ACHN (cell line): ENCODE measurements around the gene KIRREL1.
"Not testable (repeated sequence)": the region's sequence is repeated elsewhere in the genome, so short reads cannot be mapped to it uniquely, and the experiment has no call there.

Experiments
- DNase-seq: peaks from one replicate; pipeline ENCODE4 v3.0.0-alpha.2; 2015
- in situ Hi-C: cut with HindIII; loops from 2 replicates; pipeline ENCODE4 v1.10.0; 2017; ENCODE audit warnings: low sequenced_read_pairs, low pct_ligation_motif_present, low pct_unique_long_range_greater_than_20kb

KIRREL1 gene

GRCh38 chr1:158112994-158113758 is 119.7 kb downstream of the KIRREL1 start:
- in situ Hi-C loops = no loop called here
- peak; percentile 63 for DNase-seq

GRCh38 chr1:158113759-158114127 is 120.3 kb downstream of the KIRREL1 start:
- no peak for DNase-seq
- in situ Hi-C loops = no loop called here

GRCh38 chr1:158115126-158115525 is 121.7 kb downstream of the KIRREL1 start:
- DNase-seq = no peak
- in situ Hi-C loops = no loop called here

DNA sequence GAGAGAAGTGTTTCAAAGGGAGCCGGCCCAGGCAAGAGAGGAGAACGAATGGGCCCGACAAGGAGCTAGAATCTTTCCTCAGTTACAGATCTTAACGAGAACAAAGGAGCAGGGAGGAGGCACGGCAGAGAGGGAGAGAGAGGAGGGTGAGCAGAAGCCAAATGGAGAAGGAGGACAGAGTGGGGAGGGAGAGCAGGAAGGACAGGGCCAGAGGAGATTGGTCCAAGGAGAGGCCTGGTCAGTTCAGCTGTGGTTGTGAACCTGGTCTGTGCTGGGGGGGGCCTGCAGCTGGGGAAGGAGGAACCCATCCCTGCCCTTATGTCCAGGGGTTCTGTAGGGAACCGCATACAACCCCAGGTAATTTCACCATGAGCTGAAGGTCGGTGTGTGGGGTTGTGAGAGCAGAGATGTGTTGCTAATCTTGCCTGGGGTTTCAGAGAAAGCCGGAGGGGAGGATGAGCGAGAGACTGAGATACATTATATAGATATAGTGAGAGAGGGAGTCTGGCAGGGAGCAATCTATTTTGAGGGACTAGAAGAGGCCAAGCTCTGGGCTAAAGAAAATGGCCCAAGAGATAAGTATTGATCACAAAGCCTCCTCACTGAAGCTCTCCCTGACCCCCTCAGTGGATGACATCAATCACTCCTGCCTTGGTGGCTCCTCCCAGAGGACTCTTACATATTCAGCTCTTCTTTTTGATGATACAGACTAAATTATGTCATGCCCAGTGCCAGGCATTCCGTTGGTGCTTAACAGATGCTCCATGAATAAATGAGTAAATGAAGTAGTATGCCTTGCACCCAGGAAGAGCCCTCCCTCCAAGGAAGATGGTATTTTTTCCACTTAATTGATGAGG is 123.1 kb downstream of the KIRREL1 start:
- DNase-seq = no peak
- in situ Hi-C loops = no loop called here

DNA sequence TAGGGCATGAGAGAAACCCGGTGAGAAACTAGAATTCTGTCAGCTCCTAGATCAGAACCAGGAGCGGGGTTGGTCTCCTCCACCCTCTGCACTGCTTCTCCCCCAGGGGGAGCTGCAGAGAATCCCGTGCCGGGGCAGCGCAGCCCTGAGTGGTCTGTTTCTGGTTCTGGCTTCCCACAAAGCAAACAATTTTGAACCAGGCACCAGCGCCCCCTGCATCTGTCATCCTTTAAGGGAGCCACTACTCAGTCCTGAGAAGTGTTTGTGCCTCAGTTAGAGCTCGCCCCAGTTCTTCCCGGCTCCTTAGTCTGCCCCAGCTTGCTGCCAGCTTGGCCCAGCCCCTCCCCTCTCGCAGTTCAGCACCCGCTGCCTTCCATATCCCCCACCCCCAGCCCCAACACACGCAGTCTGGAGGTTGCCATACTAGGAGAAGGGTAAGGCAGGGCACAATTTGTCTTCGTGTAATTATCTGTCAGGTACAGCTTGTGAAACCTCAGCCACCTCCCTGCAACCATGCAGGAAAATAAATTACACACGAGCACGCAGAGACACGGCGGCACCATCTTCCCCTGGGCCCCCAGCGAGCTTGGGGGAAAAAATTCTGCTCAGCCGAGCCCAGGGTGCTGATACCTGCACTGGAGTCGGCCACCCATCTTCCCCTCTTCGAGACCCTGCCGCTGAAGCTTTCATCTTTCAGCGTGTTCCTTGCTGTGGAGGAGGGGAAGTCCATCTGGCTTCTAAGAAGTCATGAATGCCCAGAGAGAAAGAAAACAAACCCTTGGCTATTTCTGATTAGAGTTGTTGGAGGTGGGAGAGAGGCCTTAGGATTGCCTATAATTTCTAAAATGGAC is 124.6 kb downstream of the KIRREL1 start:
- peak; percentile 67 for DNase-seq
- in situ Hi-C loops = no loop called here

DNA sequence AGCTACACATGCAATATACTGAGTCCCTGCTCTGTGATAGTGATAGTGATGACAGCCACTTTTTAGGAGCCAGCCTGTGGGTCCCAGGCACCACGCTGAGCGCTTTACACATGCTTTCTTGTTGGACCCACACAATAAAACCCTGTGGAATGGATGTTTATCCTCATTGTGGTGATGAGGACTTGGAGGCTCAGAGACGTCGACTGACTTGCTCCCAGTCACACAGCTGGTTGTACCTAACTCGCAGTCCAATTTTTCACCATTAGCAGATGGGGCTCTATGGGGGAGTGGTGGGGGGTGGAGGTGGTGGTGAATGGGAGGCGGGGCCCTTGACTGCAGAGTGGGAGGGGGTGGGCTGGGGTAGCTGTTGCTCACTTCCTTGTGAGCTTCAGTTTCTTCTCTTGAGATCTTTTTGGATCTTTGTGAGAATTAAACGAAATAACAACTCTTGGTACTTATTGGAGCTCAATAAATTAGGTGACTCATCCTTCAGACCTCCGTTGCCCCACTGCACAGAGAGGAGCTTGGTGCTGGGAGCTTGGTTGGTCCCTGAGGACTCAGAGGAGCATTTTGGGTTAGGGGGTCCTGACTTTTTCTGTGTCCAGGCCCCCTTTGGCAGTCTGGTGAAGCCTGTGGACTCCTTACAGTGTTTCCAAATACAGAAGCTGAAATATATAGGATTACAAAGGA is 125.4 kb downstream of the KIRREL1 start:
- in situ Hi-C loops = no loop called here

GRCh38 chr1:158119976-158120653 is 126.7 kb downstream of the KIRREL1 start:
- in situ Hi-C loops = no loop called here
- DNase-seq = no peak

More for the DNA sequence above, 125.4 kb downstream of the KIRREL1 start:
- no peak for DNase-seq

DNA sequence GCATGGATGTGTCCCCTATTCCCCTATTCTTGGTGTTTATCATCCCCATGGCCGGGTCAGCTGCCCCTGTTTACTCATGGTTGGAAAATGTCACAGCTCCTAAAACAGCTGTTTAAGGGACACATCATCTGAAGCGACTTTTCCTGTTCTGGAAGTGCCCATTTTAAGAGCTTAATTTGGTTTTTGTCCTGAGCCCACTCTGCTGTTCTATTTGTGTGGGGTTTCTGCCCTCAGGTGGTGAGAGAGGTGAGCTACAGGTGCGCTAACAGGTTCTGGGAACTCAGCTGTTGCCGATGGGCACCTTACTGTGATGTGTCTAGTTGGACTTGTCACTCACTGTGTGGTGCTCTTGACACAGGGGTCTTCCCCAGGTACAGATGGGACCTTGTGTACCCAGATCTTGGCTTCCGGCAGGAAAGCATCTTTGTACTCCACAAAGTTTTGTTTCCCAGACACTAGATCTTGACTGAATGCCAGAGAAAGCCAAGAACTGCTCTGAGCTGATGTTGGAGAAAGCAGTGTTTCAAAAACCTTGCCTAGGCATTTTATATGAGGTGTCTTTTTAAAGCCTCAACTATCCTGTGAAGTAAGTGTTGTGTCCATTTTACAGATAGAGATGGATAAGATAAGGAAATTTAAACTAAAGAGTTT is 128.3 kb downstream of the KIRREL1 start:
- peak; percentile 57 for DNase-seq
- in situ Hi-C loops = no loop called here

DNA sequence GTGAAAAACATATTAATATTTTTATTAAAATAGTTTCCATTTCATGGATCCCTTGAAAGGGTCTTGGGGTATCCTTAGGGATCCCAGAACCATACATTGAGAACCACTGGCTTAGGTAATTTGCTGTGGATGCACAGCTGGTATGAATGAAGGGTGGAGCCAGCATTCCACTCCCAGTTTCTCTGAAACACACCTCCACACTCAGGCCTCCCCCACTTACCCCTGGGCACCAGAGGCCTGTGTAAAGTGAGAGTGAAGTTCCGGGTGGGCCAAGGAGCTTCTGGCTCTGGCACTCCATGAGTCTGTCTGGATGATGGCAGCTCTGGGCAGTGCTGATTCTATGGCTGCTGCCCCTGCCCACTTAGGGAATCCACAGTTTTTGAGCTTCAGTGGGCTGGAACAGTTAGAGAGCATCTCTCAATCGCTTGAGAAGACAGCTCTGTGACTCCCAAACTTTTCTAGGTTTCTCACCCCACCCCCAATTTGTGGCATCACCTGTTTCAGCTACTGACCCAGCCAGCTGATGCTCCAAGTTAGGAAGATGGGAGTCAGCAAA is 129.5 kb downstream of the KIRREL1 start:
- DNase-seq = peak; percentile 59

GRCh38 chr1:158124034-158124433 is 130.6 kb downstream of the KIRREL1 start:
- DNase-seq = peak; percentile 84
- in situ Hi-C loops = no loop called here

More for the DNA sequence above, 129.5 kb downstream of the KIRREL1 start:
- in situ Hi-C loops = no loop called here

DNA sequence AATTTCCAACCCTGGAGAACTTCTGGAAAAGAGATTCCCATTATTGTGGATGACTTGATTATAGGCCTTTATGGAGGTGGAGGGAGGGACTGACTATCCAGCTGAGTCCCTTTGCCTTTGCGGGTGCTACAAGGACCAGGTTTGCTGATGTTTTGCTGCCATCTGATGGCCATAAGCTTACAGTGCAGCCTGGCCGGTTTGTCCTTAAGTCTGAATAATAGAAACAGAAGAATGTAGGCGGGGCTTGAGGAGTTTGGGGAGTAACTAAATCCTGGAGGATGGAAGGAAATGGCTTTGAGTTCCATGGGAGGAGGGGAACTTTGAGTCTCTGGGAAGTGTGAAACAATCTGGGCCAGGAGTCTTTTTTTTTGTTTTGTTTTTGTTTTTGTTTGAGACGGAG is 131.6 kb downstream of the KIRREL1 start:
- peak; percentile 95 for DNase-seq
- in situ Hi-C loops = loop anchor here (25.0 kb wide), 1 partner anchor 163 kb away; no protein-coding TSS in a partner anchor

DNA sequence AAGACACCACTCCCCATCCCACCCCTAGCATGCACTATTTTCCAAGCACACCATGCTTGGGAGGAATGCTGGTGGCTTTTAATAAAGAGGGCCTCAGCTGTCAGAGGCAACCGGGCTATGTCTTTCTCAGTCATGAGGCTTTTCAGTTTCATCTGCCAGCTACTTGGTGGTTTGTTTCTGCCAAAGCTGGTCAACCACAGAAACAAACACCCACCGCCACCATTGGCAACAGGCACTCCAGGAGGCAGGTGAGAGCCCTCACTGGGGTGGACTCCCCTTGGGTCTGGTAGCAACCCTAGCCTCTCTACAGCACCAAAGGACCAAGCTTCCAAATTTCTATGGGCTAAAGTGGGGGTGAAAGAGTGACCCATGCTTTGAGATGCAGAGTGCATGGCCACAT is 133.0 kb downstream of the KIRREL1 start:
- in situ Hi-C loops = loop anchor here (25.0 kb wide), 1 partner anchor 164 kb away; no protein-coding TSS in a partner anchor
- DNase-seq = no peak

DNA sequence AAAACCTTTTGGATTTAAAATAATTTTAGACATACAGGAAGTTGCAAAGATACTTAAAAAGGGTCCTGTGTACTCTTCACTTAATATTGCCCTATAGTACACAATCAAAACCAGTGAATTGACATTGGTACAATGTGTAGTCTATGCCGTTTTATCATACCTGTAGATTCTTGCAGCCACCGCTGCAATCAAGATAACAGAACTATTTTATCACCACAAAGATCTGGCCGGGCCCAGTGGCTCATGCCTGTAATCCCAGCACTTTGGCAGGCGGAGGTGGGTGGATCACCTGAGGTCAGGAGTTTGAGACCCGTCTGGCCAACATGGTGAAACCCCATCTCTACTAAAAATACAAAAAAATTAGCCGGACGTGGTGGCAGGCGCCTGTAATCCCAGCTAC is 135.1 kb downstream of the KIRREL1 start:
- DNase-seq = not testable (repeated sequence)
- in situ Hi-C loops = loop anchor here (25.0 kb wide), 1 partner anchor 166 kb away; no protein-coding TSS in a partner anchor

GRCh38 chr1:158131217-158131616 is 137.8 kb downstream of the KIRREL1 start:
- in situ Hi-C loops = loop anchor here (25.0 kb wide), 1 partner anchor 169 kb away; no protein-coding TSS in a partner anchor
- no peak for DNase-seq

DNA sequence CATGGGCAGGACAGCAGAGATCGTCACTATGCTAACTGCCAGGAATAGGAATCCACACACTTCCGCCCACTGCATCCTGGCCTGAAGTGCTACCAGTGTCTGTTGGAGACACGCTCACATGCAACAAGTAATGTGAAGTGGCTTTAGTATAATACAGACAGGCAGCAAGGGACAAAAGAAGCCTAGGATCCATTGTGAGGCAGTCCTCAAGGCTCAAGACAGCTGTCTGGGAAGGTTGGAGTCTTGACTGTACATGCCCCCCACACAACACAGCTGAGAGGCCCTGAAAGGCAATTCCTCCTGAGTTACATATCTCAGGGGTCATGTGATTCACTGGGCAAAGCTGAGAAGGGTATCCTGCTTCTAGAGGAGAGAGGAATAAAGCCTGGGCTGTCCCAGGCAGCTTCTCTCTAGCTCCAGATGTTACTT is 147.3 kb downstream of the KIRREL1 start:
- in situ Hi-C loops = loop anchor here (25.0 kb wide), 1 partner anchor 178 kb away; no protein-coding TSS in a partner anchor
- DNase-seq = no peak

DNA sequence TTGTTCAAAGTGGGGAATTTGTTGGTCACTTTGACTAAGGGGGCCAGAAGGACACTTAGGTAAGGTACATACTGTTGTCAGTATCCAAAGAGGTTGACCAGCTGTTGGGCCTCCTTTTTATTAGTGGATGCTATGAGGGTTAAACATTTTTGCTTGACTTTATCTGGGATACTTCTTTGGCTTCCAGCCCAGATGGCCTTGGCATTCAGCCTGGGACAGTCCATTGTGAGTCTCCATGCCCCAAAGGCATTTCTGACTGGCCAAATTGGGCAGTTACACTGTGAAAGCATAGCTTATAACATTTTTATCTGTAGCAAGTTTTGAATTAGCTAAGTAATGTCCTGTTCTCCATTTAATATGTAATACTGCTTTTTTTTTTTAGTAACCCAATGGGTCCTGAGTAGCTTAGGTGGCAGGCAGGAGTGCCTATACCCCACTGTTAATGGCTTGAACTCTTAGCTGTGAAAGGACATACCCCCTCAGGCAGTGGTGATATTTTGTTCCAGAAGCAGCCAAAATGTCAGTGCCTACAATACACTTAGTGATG is 151.8 kb downstream of the KIRREL1 start:
- in situ Hi-C loops = loop anchor here (25.0 kb wide), 1 partner anchor 183 kb away; no protein-coding TSS in a partner anchor
- DNase-seq = no peak
